ENCODE data around the gene LTO1. TPM values are rescaled to one million over a fixed set of nuclear protein-coding genes. Genes with fewer than 3 reads are reported as not detected.
A peak's percentile ranks its signal among the peaks of the same experiment; 100 is the strongest.

LTO1 gene
- total and polyA plus RNA-seq, 2 of the 13 experiments (the other 11 are each of a cell fraction or from before 2014, with no cell fraction given): 11.8 to 15.0 TPM

GRCh38 chr11:69644071-69644961 lies 30.8 kb downstream of the LTO1 start (continued):
- TF ChIP-seq ZBTB4 (CRISPR knock-in tag; IDR thresholded peaks at IDR 0.05; ENCODE audit: borderline replicate concordance) (peak; percentile 54; the same call in 1 of the 2 replicates), RXRA (CRISPR knock-in tag; IDR thresholded peaks at IDR 0.05) (peak; percentile 88), ZNF580 (CRISPR knock-in tag; IDR thresholded peaks at IDR 0.05; ENCODE audit: borderline replicate concordance, low read depth) (peak; percentile 55; the same call in 1 of the 2 replicates), TCF7L2 (IDR thresholded peaks at IDR 0.05; ENCODE audit: low read depth, low read length) (no peak), ZNF605 (CRISPR knock-in tag; IDR thresholded peaks at IDR 0.05) (peak; percentile 62; the same call in 1 of the 2 replicates), ZNF776 (CRISPR knock-in tag; IDR thresholded peaks at IDR 0.05) (no peak), ZFX (CRISPR knock-in tag; IDR thresholded peaks at IDR 0.05; ENCODE audit: low read depth) (peak; percentile 83), ZNF616 (CRISPR knock-in tag; IDR thresholded peaks at IDR 0.05; ENCODE audit: low read depth) (peak; percentile 81; the same call in 1 of the 2 replicates), HES4 (CRISPR knock-in tag; IDR thresholded peaks at IDR 0.05; ENCODE audit: borderline replicate concordance) (peak; percentile 56; the same call in 1 of the 2 replicates), ZNF430 (CRISPR knock-in tag; IDR thresholded peaks at IDR 0.05) (peak; percentile 88), CBX1 (IDR thresholded peaks at IDR 0.05; ENCODE audit: low read depth) (no peak), ERF (CRISPR knock-in tag; IDR thresholded peaks at IDR 0.05) (peak; percentile 63; the same call in 1 of the 2 replicates), FOSL1 (CRISPR knock-in tag; IDR thresholded peaks at IDR 0.05; ENCODE audit: borderline replicate concordance) (no peak), RBM22 (optimal IDR thresholded peaks at IDR 0.05; ENCODE audit: low read length) (peak; percentile 61), CREB1 (IDR thresholded peaks at IDR 0.05) (no peak), CREB1 (CRISPR knock-in tag; IDR thresholded peaks at IDR 0.05) (no peak), MBD4 (IDR thresholded peaks at IDR 0.05; ENCODE audit: borderline replicate concordance, low read length) (no peak), JUN (CRISPR knock-in tag; IDR thresholded peaks at IDR 0.05) (peak; percentile 59; the same call in 1 of the 2 replicates), MEIS2 (CRISPR knock-in tag; IDR thresholded peaks at IDR 0.05) (peak; percentile 43; the same call in 1 of the 2 replicates), ZNF678 (CRISPR knock-in tag; IDR thresholded peaks at IDR 0.05) (peak; percentile 17; the same call in 1 of the 2 replicates), RBM39 (IDR thresholded peaks at IDR 0.05; ENCODE audit: low read depth, low read length, poor library complexity, severe bottlenecking) (peak; percentile 78), ZC3H13 (CRISPR knock-in tag; IDR thresholded peaks at IDR 0.05) (peak; percentile 13; the same call in 1 of the 2 replicates), ZNF296 (CRISPR knock-in tag; conservative IDR thresholded peaks at IDR 0.05) (no peak), NR2C2 (CRISPR knock-in tag; IDR thresholded peaks at IDR 0.05; ENCODE audit: borderline replicate concordance) (peak; percentile 41; the same call in 1 of the 2 replicates), ZNF552 (CRISPR knock-in tag; IDR thresholded peaks at IDR 0.05; ENCODE audit: borderline replicate concordance) (no peak), POLR2A (IDR thresholded peaks at IDR 0.05; ENCODE audit: insufficient read depth in 1 of 2, low read depth in 2 of 2, low read length in 2 of 2) (peak in 1 of 2 experiments; percentile 8; a peak in 1 of 4 replicates), ETV5 (CRISPR knock-in tag; IDR thresholded peaks at IDR 0.05; ENCODE audit: borderline replicate concordance) (peak; percentile 11; the same call in 1 of the 2 replicates)

Measured in HepG2 (cell line).